ENCODE measurements around the gene ZNF716. TPM values are rescaled to one million over a fixed set of nuclear protein-coding genes. Genes with fewer than 3 reads are reported as not detected.

ZNF716 gene
- total and polyA plus RNA-seq, 11 donors = not detected

DNA sequence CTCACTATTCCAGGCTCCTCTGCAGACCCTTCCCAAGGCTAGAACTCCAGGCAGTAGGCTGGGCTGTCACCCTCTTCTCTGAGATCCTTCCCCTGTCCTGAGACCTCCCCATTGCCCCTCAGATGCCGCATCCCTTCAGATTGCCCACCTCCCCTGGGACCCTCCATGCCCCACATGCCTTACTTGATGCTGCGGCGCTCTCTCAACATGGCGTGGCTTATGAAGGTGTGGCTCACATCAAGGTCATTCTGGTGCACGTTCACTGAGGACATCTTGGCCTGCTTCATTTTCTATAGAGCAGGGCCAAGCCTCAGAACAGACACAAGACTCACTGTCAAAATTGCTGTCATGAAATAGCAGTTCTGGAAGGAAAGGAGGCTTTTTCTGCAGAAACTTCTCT lies 34.7 kb upstream of the ZNF716 start:
- Histone ChIP-seq H3K4me3 (no peak overlapping the region), H3K27me3 (no peaks in the 10 kb centered on the region), H3K27ac (no peak overlapping the region), H3K9me3 (peaks cover 0 to 11% (median 0%) of the 10 kb centered on the region in 12 donors), H3K4me1 (no peaks in the 10 kb centered on the region), H3K36me3 (peaks cover 0 to 2% (median 0%) of the 10 kb centered on the region in 9 donors)
- intact Hi-C loops (cut with DNase I) = no loop called here
- TF ChIP-seq POLR2A (IDR thresholded peaks at IDR 0.05) = no peak
- TF ChIP-seq, protein P1, sequence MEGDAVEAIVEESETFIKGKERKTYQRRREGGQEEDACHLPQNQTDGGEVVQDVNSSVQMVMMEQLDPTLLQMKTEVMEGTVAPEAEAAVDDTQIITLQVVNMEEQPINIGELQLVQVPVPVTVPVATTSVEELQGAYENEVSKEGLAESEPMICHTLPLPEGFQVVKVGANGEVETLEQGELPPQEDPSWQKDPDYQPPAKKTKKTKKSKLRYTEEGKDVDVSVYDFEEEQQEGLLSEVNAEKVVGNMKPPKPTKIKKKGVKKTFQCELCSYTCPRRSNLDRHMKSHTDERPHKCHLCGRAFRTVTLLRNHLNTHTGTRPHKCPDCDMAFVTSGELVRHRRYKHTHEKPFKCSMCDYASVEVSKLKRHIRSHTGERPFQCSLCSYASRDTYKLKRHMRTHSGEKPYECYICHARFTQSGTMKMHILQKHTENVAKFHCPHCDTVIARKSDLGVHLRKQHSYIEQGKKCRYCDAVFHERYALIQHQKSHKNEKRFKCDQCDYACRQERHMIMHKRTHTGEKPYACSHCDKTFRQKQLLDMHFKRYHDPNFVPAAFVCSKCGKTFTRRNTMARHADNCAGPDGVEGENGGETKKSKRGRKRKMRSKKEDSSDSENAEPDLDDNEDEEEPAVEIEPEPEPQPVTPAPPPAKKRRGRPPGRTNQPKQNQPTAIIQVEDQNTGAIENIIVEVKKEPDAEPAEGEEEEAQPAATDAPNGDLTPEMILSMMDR (IDR thresholded peaks at IDR 0.05) = no peak
- ATAC-seq (no peak), DNase-seq (no peak)
- 70 to 74% (median 72%) methylated on average over 5 of the region's 5 CpGs for WGBS, 4 donors

DNA sequence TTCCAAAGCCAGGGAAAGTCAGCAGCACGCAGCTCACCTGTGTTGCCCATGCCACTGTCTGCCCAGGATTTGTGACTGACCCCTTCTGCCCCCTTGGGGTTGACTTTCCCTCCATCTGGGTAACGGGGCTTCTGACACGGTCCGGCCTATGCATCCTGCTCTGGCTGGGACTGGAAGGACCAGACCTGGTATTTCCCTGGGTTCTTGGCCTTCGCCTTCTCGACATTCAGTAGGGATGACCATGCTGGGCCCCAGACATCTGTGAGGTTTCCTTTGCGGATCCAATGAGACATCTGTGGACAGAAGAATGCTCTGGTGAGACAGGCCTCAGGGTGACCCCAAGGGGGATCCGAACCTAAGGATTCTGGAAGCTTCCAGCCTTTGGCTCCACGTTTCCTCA lies 34.2 kb upstream of the ZNF716 start:
- Histone ChIP-seq H3K27me3 (no peaks in the 10 kb centered on the region), H3K4me1 (no peaks in the 10 kb centered on the region), H3K9me3 (peaks cover 0 to 11% (median 0%) of the 10 kb centered on the region in 12 donors), H3K36me3 (peaks cover 0 to 2% (median 0%) of the 10 kb centered on the region in 9 donors), H3K4me3 (no peak overlapping the region), H3K27ac (no peak overlapping the region)
- DNase-seq = no peak
- no peak for ATAC-seq
- WGBS, 4 donors = 56 to 67% (median 61%) methylated on average over 8 to 9 of the region's 9 CpGs
- intact Hi-C loops (cut with DNase I) = no loop called here
- TF ChIP-seq, protein P1 (IDR thresholded peaks at IDR 0.05) = no peak
- TF ChIP-seq POLR2A (IDR thresholded peaks at IDR 0.05) = no peak

DNA sequence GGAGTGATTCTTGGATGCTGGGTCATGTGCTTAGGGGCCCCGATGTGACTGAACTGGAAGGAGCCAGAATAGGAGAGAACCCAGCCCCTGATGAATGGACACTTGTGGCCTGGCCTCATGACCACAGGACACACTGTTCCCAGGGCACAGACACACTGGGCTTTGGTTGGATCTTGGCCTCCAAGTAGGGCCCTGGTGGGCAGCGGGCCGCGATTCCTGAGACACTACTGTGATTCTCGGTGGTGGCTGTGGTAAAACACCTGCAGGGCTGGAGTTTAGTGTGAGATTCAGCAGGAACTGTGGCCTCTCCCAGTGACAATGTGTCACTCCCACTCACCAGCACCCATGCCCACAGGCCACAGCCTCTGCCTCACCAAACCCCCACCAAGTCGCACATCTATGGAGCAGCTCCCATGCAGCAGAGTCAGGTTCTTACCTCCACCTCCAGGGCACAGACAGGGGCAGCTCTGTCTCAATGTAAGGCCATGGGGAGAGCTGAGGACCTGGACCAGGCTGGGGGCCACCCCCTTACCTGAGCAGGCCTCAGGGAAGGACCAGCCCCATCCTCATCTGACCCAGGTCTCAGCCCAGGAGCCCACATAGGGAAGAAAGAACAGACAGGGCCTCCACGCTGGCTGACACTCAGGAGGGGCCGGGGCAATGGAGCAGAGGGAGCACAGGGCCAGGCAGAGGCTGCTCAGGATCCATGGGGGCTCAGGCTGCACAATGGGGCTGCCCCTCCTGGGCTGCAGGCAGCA lies 33.2 kb upstream of the ZNF716 start:
- H3K9me3 ChIP-seq = peaks cover 0 to 11% (median 0%) of the 10 kb centered on the region in 12 donors
- intact Hi-C loops (cut with DNase I) = no loop called here
- H3K4me1 ChIP-seq = no peaks in the 10 kb centered on the region
- H3K27me3 ChIP-seq = peaks cover 0 to 2% (median 0%) of the 10 kb centered on the region in 9 donors
- DNase-seq = no peak
- TF ChIP-seq, protein P1 (IDR thresholded peaks at IDR 0.05) = no peak
- no peak for TF ChIP-seq POLR2A (IDR thresholded peaks at IDR 0.05)
- H3K4me3 ChIP-seq = no peak overlapping the region
- peaks cover 0 to 2% (median 0%) of the 10 kb centered on the region in 9 donors for H3K36me3 ChIP-seq
- H3K27ac ChIP-seq = no peak overlapping the region
- ATAC-seq = no peak
- WGBS, 4 donors = 68 to 76% (median 75%) methylated on average over 6 to 8 of the region's 8 CpGs

DNA sequence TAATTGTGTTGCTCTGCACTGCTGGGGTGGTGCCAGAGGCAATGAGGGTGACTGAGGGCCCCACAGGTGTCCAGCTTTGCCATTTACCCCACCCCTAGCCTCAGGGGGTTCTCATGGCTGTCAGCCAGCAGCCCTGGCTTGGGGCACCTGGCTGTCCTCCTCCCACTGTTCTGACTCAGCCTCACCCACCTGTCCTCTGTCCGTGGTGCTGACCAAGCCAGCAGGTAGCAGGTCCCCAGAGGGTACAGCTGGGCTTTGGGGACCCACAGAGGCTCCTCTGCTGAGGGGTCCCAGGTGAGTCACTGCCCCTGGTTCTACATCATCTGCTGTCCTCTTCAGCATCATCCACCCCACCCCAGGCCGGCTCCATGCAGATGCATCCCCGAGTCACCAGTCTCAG lies 32.2 kb upstream of the ZNF716 start:
- Histone ChIP-seq H3K4me1 (no peaks in the 10 kb centered on the region), H3K27me3 (peaks cover 0 to 2% (median 0%) of the 10 kb centered on the region in 9 donors), H3K9me3 (peaks cover 0 to 11% (median 0%) of the 10 kb centered on the region in 12 donors), H3K4me3 (no peak overlapping the region), H3K36me3 (peaks cover 0 to 2% (median 0%) of the 10 kb centered on the region in 9 donors), H3K27ac (no peak overlapping the region)
- no peak for DNase-seq
- intact Hi-C loops (cut with DNase I) = no loop called here
- WGBS, 4 donors = 32 to 50% (median 43%) methylated on average over 3 of the region's 3 CpGs
- no peak for ATAC-seq
- TF ChIP-seq, protein P1 (IDR thresholded peaks at IDR 0.05) = no peak
- no peak for TF ChIP-seq POLR2A (IDR thresholded peaks at IDR 0.05)

Data from heart left ventricle (tissue), 16 donors.